Activated CD4-positive, alpha-beta T cell treated with anti-CD3 and anti-CD28 coated beads for 48 hours (primary cell): ENCODE results near the gene DNAH2.
"Not testable (repeated sequence)": the region's sequence is repeated elsewhere in the genome, so short reads cannot be mapped to it uniquely, and the experiment has no call there.

ENCODE experiments used
- DNase-seq: peaks from one replicate; pipeline ENCODE4 v3.0.0-alpha.2; 2020

Gene DNAH2

DNA sequence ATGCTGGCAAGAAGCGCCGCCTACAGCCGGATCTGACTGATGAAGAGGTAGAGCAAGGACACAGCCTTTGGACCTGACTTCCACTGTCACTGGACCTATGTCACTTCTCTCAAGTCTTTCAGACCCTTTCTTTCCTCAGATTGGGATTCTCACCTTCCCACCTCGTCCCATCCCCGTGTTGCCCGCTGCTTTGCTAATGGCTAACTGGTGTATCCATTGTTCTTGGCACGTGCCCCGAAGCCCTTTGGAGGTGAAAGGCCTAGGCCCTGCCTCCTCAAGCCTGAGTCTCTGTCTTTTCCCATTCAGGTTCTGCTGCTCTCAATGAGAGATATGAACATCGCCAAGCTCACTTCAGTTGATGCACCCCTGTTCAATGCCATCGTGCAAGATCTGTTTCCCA lies 63.2 kb downstream of the DNAH2 start:
- DNase-seq = no peak

DNA sequence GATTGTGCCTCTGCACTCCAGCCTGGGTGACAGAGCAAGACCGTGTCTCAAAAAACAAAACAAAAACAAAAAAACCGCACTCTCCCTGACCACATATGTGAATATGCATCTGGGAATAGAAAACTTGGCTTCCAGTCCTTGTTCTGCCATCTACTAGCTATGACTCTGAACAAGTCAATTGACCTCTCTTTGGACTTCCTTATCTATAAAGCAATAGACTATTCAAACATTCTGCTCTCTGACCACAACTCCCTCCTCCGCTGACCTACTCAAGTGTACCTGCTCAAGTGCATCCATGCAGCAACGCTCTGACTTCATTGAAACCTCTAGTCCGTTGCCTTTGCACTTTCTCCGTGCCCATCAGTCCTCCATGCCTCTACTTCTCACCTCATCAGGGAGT lies 63.9 kb downstream of the DNAH2 start:
- DNase-seq = no peak

DNA sequence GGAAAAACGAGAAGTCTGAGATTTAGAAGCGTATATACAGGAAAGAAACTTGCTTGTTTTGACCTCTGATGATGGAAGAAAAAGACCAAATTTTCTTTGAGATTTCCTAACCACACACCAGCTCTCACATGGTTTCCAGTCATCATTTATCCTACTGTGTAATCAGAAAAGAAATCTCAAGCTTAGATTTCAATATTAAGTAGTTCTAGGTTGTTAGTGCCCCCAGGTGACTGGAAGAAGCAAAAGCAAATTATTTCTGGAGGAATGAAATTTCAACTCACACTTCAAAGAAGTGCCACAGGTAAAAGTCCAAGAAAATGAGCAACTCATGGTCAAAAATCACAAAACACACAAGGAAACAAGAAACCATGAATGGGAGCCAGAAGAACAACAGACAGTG lies 64.7 kb downstream of the DNAH2 start:
- DNase-seq = no peak

GRCh38 chr17:7786866-7787265 lies 69.3 kb downstream of the DNAH2 start:
- DNase-seq = no peak

- no peak for DNase-seq
Measured at GRCh38 chr17:7789131-7789530, 71.6 kb downstream of the DNAH2 start.

DNA sequence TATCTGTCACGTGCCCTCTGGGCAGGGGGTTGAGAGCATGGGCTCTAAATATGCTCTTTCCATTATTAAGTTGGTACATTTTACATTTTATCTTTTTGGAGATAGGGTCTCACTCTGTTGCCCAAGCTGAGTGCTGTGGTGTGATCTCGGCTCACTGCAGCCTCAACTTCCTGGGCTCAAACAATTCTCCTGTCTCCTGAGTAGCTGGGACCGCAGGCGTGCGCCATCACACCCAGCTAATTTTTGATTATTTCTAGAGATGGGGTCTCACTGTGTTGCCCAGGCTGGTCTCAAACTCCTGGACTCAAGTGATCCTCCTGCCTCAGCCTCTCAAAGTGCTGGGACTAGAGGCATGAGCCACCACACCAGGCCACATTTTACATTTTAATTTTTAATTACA lies 72.6 kb downstream of the DNAH2 start:
- no peak for DNase-seq

GRCh38 chr17:7792611-7793010 lies 75.1 kb downstream of the DNAH2 start:
- DNase-seq = no peak

GRCh38 chr17:7794075-7794663 lies 76.6 kb downstream of the DNAH2 start:
- DNase-seq = no peak

GRCh38 chr17:7797976-7798375 lies 80.4 kb downstream of the DNAH2 start:
- DNase-seq = no peak

DNA sequence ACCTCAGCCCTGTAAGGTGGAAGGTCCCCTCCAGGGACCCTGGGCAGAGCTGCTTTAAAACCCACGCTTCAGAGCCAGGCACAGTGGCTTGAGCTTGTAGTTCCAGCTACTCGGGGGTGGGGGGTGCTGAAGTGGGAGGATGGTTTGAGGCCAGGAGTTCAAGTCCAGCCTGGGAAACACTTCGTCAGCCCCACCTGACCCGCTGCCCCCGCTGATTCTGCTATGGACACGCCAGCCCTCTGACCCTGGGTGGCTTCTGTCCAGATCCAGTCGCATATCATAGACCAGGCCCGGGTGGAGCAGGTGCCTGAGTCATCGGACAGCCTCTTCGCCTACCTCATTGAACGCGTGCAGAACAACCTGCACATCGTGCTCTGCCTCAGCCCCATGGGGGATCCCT lies 81.3 kb downstream of the DNAH2 start:
- DNase-seq = no peak

DNA sequence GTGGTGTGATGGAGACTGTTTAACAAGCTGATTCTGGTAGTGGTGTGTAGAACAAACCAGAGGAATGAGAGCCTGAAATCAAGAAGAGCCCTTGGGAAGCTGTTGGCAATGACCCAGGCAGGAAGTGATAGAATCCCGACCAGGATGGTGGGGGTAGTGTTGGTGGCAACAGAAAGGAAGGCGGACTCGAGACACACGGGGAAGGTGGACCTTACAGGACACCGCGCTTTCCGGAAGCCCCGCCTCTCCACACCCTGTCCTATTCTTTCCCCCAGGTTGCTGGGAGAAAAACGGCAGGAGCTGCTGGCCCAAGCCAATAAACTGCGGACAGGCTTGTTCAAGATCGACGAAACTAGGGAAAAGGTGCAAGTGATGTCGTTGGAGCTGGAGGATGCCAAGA lies 86.4 kb downstream of the DNAH2 start:
- DNase-seq = no peak

- DNase-seq = no peak
Measured at GRCh38 chr17:7806587-7806986, 89.0 kb downstream of the DNAH2 start.

- DNase-seq = no peak
Measured at GRCh38 chr17:7807206-7807605, 89.7 kb downstream of the DNAH2 start.

DNA sequence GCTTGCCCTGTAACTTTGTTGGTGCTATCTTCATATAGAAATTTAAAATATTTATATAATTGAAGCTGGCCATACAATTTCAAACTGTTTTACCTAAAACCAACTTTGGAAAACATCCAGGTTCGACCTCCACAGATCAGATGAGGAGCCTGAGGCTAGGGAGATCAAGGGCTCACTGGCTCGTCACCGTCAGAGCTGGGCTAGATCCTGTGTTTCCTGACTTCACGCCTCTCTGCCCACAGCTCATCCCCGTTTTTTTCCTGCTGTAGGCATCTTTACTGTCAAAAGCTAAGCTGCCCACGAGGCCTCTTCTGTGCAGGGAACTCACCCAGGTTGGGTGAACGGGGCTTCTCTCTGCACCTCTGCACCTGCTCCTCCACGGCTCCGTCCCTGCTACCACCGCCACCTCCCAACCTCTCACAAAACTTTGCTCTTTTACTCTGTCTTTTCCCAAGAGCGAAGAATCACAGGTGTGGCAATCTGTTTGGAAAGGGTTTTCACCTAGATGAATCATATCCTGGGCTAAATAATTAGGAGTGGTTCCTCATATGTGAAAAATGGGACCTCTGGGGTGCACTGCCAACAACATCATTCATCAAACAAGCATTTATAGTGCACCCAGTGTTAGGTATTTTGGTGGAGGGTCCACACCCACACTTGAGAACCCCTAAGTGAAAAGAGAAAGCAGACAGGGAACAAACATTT lies 91.7 kb downstream of the DNAH2 start:
- no peak for DNase-seq

DNA sequence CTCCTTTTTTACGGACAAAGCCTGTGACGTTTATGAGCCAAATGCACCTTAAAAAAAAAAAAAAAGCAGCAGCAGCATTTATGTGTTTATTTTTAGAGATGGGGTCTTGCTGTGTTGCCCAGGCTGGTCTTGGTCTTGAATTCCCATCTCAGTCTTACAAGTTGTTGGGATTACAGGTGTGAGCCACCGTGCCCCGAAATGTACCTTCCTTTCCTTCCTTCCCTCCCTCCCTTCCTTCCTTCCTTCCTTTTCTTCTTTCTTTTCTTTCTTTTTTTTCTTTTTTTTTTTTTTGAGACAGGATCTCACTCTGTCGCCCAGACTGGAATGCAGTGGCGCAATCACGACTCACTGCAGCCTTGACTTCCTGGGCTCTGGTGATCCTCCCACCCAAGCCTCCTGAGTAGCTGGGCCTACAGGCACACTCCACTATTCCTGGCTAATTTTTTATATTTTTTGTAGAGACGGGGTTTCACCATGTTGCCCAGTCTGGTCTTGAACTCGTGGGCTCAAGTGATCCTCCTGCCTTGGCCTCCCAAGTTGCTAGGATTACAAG lies 92.3 kb downstream of the DNAH2 start:
- DNase-seq = not testable (repeated sequence)

- DNase-seq = no peak
Measured at GRCh38 chr17:7811251-7811650, 93.7 kb downstream of the DNAH2 start.

DNA sequence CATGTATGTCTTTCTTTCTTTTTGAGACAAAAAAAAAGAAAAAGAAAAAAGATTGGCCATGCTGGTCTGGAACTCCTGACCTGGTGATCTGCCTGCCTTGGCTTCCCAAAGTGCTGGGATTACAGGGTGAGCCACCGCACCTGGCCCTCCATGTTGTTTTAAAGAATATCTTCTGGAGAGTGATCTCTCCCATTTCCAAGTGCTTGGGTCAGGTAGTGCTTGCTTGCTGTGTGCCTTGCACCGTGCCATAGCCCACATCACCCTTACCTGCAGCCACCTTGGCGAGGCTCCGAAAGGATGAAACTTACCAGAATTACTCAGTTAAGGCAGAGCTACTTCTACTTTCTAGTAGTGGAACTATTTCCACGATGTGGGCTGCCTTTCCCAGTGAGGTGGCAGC lies 97.4 kb downstream of the DNAH2 start:
- no peak for DNase-seq

- DNase-seq = no peak
Measured at GRCh38 chr17:7816926-7817642, 99.5 kb downstream of the DNAH2 start.

GRCh38 chr17:7817643-7817964 lies 100.1 kb downstream of the DNAH2 start:
- no peak for DNase-seq

DNA sequence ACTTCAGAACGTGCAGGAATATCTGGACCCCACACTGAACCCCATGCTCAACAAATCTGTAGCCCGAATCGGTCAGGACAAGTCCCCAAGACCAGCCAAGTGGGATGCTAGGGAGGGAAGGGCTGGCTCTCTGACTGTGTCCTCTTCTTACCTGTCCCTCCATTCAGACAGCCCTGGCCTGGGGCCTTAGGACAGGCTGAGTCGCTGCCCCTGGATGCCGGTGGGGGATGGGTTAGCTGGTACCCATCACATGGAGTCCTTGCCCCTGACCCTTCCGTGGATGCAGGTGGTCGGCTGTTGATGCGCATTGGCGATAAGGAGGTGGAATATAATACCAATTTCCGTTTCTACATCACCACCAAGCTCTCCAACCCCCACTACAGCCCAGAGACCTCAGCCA lies 100.5 kb downstream of the DNAH2 start:
- no peak for DNase-seq

DNA sequence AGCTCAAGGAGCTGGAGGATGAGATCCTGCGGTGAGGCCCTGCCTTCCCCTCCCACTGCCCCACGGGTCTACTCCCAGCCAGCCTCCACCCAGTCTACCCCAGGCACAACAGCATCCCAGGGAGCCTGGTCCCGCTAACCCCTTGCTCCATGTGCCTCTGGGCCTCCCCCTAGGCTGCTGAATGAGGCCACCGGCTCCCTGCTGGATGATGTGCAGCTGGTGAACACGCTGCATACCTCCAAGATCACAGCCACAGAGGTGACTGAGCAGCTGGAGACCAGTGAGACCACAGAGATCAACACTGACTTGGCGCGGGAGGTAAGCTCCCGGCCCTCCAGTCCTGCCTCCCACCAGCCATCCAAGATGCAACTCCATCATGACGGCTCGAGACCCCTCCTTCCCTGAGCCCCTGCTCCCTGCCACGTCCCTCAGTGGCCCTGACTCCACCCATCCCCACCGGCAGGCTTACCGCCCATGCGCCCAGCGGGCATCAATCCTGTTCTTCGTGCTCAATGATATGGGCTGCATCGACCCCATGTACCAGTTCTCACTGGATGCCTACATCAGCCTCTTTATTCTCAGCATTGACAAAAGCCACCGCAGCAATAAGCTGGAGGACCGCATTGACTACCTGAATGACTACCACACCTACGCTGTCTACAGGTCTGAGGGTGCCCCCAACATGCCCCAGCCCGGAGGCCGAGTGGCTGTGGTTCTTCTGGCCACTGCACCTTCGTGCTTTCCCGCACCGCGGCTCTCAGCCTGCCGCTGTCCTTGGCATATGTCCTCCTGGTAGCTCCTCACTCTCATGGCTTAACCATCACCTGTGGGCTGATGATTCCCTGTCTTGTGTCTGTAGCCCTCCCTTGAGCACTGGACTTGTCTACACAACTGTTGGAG lies 101.5 kb downstream of the DNAH2 start:
- no peak for DNase-seq

DNA sequence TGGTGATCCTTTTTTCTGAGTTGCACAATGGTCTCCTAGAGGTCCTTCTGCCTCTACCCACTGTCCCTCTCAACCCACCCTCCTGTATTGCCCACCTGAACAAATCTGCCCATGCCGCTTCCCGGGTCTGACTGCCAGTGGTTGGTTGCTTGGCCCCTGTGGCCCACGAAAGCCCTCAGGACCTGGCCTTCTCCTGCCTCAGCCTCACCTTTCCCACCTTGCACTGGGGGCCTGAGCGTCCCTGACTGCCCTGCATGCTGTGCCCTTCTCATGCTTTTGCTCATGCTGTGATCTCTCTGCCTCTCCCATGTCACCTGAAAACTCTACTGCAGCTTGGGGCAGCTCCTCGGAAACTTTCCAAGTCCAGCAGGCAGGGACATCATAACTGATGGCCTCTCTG lies 102.7 kb downstream of the DNAH2 start:
- no peak for DNase-seq

- no peak for DNase-seq
Measured at GRCh38 chr17:7822126-7822525, 104.6 kb downstream of the DNAH2 start.
